Parathyroid adenoma (tissue), 2 donors: ENCODE results near the gene FHIP2A.
"Not testable (repeated sequence)": the region's sequence is repeated elsewhere in the genome, so short reads cannot be mapped to it uniquely, and the experiment has no call there.

ENCODE experiments used
- H2AFZ ChIP-seq: fragments of 300-600 bp; sonication (generic); one replicate; pipeline ENCODE4 v1.7.0; 2017; ENCODE audit warnings: antibody characterized with exemption, mild to moderate bottlenecking
- H3K27ac ChIP-seq: fragments of 300-600 bp; sonication (generic); one replicate; pipeline ENCODE4 v1.7.0; 2017
- H3K27me3 ChIP-seq: fragments of 300-600 bp; sonication (generic); one replicate; pipeline ENCODE4 v1.7.0; 2017; ENCODE audit warnings: low read length; ENCODE audit not compliant: control insufficient read depth, insufficient read depth
- H3K36me3 ChIP-seq: fragments of 300-600 bp; sonication (generic); one replicate; pipeline ENCODE4 v1.7.0; 2017; ENCODE audit warnings: low read length; ENCODE audit not compliant: control insufficient read depth, insufficient read depth
- H3K4me1 ChIP-seq: fragments of 300-600 bp; sonication (generic); one replicate; pipeline ENCODE4 v1.7.0; 2017; ENCODE audit warnings: control low read depth
- H3K4me2 ChIP-seq: fragments of 300-600 bp; sonication (generic); one replicate; pipeline ENCODE4 v1.7.0; 2017; ENCODE audit warnings: low read length
- H3K4me3 ChIP-seq: fragments of 300-600 bp; sonication (generic); one replicate; pipeline ENCODE4 v1.7.0; 2017; ENCODE audit warnings: low read depth, low read length
- H3K79me2 ChIP-seq: fragments of 300-600 bp; sonication (generic); one replicate; pipeline ENCODE4 v1.7.0; 2017; ENCODE audit warnings: control low read depth
- H3K9ac ChIP-seq: fragments of 300-600 bp; sonication (generic); one replicate; pipeline ENCODE4 v1.7.0; 2017; ENCODE audit warnings: mild to moderate bottlenecking
- H3K9me3 ChIP-seq: fragments of 300-600 bp; sonication (generic); one replicate; pipeline ENCODE4 v1.7.0; 2017; ENCODE audit warnings: low read length; ENCODE audit not compliant: control insufficient read depth
- TF ChIP-seq, protein P1 (sequence below): fragments of 300-600 bp; sonication (generic); IDR thresholded peaks from one replicate; pipeline ENCODE4 v1.7.0; 2017; ENCODE audit warnings: antibody characterized with exemption, mild to moderate bottlenecking
- donor health status: primary hyperparathyroidism.

The FHIP2A gene

GRCh38 chr10:114837690-114838089, 16.1 kb downstream of the FHIP2A start:
- H3K9ac ChIP-seq = no peak overlapping the region
- H3K27me3 ChIP-seq = no peaks in the 10 kb centered on the region
- H3K4me3 ChIP-seq = no peak overlapping the region
- no peaks in the 10 kb centered on the region for H3K9me3 ChIP-seq
- H2AFZ ChIP-seq = no peak overlapping the region
- H3K27ac ChIP-seq = no peak overlapping the region
- H3K36me3 ChIP-seq = no peaks in the 10 kb centered on the region
- TF ChIP-seq, protein P1, sequence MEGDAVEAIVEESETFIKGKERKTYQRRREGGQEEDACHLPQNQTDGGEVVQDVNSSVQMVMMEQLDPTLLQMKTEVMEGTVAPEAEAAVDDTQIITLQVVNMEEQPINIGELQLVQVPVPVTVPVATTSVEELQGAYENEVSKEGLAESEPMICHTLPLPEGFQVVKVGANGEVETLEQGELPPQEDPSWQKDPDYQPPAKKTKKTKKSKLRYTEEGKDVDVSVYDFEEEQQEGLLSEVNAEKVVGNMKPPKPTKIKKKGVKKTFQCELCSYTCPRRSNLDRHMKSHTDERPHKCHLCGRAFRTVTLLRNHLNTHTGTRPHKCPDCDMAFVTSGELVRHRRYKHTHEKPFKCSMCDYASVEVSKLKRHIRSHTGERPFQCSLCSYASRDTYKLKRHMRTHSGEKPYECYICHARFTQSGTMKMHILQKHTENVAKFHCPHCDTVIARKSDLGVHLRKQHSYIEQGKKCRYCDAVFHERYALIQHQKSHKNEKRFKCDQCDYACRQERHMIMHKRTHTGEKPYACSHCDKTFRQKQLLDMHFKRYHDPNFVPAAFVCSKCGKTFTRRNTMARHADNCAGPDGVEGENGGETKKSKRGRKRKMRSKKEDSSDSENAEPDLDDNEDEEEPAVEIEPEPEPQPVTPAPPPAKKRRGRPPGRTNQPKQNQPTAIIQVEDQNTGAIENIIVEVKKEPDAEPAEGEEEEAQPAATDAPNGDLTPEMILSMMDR = no peak
- no peak overlapping the region for H3K4me2 ChIP-seq
- H3K79me2 ChIP-seq = no peaks in the 10 kb centered on the region
- H3K4me1 ChIP-seq = no peaks in the 10 kb centered on the region

- no peaks in the 10 kb centered on the region for H3K27me3 ChIP-seq
- no peak overlapping the region for H2AFZ ChIP-seq
- H3K4me3 ChIP-seq = no peak overlapping the region
- no peak overlapping the region for H3K9ac ChIP-seq
- H3K4me2 ChIP-seq = no peak overlapping the region
- H3K27ac ChIP-seq = no peak overlapping the region
- no peaks in the 10 kb centered on the region for H3K36me3 ChIP-seq
- TF ChIP-seq, protein P1 = no peak
- H3K79me2 ChIP-seq = no peaks in the 10 kb centered on the region
- H3K4me1 ChIP-seq = no peaks in the 10 kb centered on the region
- no peaks in the 10 kb centered on the region for H3K9me3 ChIP-seq
Measured at GRCh38 chr10:114839901-114840300, 18.3 kb downstream of the FHIP2A start.

GRCh38 chr10:114845978-114846693, 24.6 kb downstream of the FHIP2A start:
- TF ChIP-seq, protein P1 = no peak
- Histone ChIP-seq H3K9ac (no peak overlapping the region), H3K36me3 (no peaks in the 10 kb centered on the region), H3K4me2 (no peak overlapping the region), H3K4me1 (no peaks in the 10 kb centered on the region), H3K4me3 (no peak overlapping the region), H3K27me3 (no peaks in the 10 kb centered on the region), H3K79me2 (no peaks in the 10 kb centered on the region), H2AFZ (no peak overlapping the region), H3K9me3 (no peaks in the 10 kb centered on the region), H3K27ac (no peak overlapping the region)

DNA sequence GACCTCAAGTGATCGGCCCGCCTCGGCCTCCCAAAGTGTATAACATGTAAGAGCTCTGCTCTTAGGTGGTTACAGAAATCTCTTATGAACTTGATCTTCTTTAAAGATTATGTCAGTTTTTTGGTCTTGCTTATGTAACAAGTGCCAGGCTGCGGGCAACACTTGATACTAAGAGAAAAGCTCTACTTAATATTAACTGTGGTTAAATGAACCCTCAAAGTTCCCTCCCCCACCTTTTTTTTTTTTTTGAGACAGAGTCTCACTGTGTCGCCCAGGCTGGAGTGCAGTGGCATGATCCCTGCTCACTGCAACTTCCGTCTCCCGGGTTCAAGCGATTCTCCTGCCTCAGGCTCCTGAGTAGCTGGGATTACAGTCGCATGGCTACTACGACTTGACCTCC, 25.9 kb downstream of the FHIP2A start:
- not testable (repeated sequence) for H3K79me2 ChIP-seq, H3K4me2 ChIP-seq, H3K4me1 ChIP-seq, H3K27me3 ChIP-seq, H3K27ac ChIP-seq, H3K9me3 ChIP-seq, H3K4me3 ChIP-seq, H3K9ac ChIP-seq, H3K36me3 ChIP-seq, H2AFZ ChIP-seq

DNA sequence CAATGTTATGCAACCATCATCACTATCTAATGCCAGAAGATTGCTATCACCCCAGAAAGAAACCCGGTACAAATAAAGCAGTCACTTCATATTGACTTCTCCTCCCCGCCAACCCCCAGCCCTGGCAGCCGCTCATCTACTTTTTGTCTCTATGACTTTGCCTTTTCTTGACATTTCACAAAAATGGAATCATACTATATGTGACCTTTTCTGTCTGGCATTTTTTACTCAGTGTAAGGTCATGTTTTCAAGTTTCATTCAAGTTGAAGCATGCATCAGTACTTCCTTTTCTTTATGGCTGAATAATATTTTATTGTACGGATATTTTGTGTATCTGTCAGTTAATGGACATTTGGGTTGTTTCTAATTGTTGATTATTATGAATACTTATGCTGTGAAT, 28.1 kb downstream of the FHIP2A start:
- H3K4me1 ChIP-seq = no peaks in the 10 kb centered on the region
- H3K27me3 ChIP-seq = no peaks in the 10 kb centered on the region
- H3K36me3 ChIP-seq = no peaks in the 10 kb centered on the region
- no peak overlapping the region for H3K9ac ChIP-seq
- TF ChIP-seq, protein P1 = no peak
- no peaks in the 10 kb centered on the region for H3K9me3 ChIP-seq
- no peak overlapping the region for H3K4me3 ChIP-seq
- H2AFZ ChIP-seq = no peak overlapping the region
- no peak overlapping the region for H3K4me2 ChIP-seq
- H3K79me2 ChIP-seq = no peaks in the 10 kb centered on the region
- no peak overlapping the region for H3K27ac ChIP-seq
